ENCODE data around the gene URB2. TPM values are rescaled to one million over a fixed set of nuclear protein-coding genes. Genes with fewer than 3 reads are reported as not detected.

The URB2 gene
- total and polyA plus RNA-seq, 2 of the 13 experiments (the other 11 are each of a cell fraction or from before 2014, with no cell fraction given) = 4.0 to 17.6 TPM

GRCh38 chr1:229625915-229626831 is at the start of gene URB2, which contains the start of gene TAF5L (continued):
- TF ChIP-seq ZNF460 (CRISPR knock-in tag; IDR thresholded peaks at IDR 0.05; ENCODE audit: borderline replicate concordance) = no peak
- no peak for TF ChIP-seq ZFP82 (CRISPR knock-in tag; IDR thresholded peaks at IDR 0.05; ENCODE audit: borderline replicate concordance)
- TF ChIP-seq KAT2B (IDR thresholded peaks at IDR 0.05; ENCODE audit: borderline replicate concordance, low read depth, low read length) = no peak
- no peak for TF ChIP-seq PTBP1 (IDR thresholded peaks at IDR 0.05; ENCODE audit: low read depth, low read length, poor library complexity, severe bottlenecking)
- no peak for TF ChIP-seq ZIK1 (CRISPR knock-in tag; IDR thresholded peaks at IDR 0.05; ENCODE audit: borderline replicate concordance, low read depth)
- TF ChIP-seq SP1 (IDR thresholded peaks at IDR 0.05) = no peak
- peak; percentile 54; the same call in 1 of the 2 replicates for TF ChIP-seq SP1 (CRISPR knock-in tag; IDR thresholded peaks at IDR 0.05)
- TF ChIP-seq SATB2 (CRISPR knock-in tag; IDR thresholded peaks at IDR 0.05) = no peak
- TF ChIP-seq ZBTB21 (CRISPR knock-in tag; IDR thresholded peaks at IDR 0.05) = no peak
- no peak for TF ChIP-seq ETS1 (CRISPR knock-in tag; IDR thresholded peaks at IDR 0.05)
- no peak; the same call in 1 of the 2 replicates for TF ChIP-seq POLR2AphosphoS5 (IDR thresholded peaks at IDR 0.05; ENCODE audit: low read depth, low read length)
- peak; percentile 95 for TF ChIP-seq UBTF (CRISPR knock-in tag; IDR thresholded peaks at IDR 0.05)
- TF ChIP-seq TARDBP (CRISPR knock-in tag; IDR thresholded peaks at IDR 0.05) = no peak; the same call in 1 of the 2 replicates
- TF ChIP-seq ATF3 (CRISPR knock-in tag; IDR thresholded peaks at IDR 0.05) = no peak
- TF ChIP-seq KAT8 (CRISPR knock-in tag; IDR thresholded peaks at IDR 0.05) = 0 out of 2 replicates have a peak, but pooled peaks have one; percentile 64
- TF ChIP-seq ZNF816 (CRISPR knock-in tag; IDR thresholded peaks at IDR 0.05; ENCODE audit: borderline replicate concordance) = no peak
- TF ChIP-seq ZBTB7B (CRISPR knock-in tag; IDR thresholded peaks at IDR 0.05) = no peak
